ENCODE measurements around the gene HTR6.

The HTR6 gene

GRCh38 chr1:19657511-19657910 lies 7.2 kb upstream of the HTR6 start:
- DNase-seq: no peak

GRCh38 chr1:19658186-19658585 lies 6.5 kb upstream of the HTR6 start:
- DNase-seq: no peak

DNA sequence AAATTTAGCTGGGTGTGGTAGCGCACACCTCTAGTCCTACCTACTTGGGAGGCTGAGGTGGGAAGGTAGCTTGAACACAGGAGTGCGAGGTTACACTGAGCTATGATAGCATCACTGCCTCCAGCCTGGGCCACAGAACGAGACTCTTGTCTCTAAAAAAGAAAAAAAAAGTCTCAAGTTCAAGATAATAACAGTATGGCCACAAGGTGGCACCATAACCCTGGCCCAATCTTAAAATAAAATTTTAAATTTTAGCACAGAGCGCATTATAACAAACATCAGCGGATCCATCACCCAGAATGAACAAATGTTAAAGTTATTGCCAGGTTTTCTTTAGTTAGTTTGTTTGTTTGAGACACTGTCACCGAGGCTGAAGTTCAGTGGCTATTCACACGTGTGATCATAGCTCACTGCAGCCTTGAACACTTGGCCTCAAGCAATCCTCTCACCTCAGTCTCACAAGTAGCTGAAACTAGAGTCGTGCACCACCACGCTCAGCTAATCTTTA lies 2.9 kb upstream of the HTR6 start:
- DNase-seq: no peak

DNA sequence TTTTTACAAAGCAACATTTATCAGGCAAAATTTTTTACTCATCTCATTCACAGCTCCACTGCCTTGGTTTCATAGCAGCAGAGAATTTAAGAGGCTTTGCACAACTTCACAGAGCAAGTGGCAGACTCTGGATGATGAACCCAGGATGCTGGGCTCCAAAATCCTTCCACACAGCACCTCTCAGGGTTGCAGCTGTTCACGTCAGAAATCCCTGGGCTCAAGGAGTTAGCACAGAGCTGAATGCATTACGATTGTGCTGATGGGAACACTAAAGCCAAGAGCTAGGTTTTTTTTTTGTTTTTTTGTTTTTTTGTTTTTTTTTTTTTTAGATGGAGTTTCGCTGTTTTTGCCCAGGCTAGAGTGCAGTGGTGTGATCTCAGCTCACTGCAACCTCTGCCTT lies 2.4 kb upstream of the HTR6 start:
- DNase-seq: no peak

DNA sequence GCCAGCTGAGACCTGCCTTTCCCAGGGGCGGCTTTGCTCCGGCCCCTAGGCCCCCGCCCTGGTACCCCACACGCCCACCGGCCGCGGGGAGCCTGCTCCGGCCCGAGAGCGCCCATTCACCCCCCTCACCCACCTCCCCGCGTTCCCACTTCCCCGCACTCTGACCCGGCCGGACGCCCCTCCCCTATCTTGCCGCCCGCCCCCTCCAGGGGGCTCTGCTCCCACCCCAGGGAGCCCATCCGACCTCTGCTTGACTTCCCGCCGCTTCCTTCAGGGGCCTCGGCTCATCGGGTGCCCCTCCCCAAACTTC lies 466 bp downstream of the HTR6 start:
- DNase-seq: no peak

DNA sequence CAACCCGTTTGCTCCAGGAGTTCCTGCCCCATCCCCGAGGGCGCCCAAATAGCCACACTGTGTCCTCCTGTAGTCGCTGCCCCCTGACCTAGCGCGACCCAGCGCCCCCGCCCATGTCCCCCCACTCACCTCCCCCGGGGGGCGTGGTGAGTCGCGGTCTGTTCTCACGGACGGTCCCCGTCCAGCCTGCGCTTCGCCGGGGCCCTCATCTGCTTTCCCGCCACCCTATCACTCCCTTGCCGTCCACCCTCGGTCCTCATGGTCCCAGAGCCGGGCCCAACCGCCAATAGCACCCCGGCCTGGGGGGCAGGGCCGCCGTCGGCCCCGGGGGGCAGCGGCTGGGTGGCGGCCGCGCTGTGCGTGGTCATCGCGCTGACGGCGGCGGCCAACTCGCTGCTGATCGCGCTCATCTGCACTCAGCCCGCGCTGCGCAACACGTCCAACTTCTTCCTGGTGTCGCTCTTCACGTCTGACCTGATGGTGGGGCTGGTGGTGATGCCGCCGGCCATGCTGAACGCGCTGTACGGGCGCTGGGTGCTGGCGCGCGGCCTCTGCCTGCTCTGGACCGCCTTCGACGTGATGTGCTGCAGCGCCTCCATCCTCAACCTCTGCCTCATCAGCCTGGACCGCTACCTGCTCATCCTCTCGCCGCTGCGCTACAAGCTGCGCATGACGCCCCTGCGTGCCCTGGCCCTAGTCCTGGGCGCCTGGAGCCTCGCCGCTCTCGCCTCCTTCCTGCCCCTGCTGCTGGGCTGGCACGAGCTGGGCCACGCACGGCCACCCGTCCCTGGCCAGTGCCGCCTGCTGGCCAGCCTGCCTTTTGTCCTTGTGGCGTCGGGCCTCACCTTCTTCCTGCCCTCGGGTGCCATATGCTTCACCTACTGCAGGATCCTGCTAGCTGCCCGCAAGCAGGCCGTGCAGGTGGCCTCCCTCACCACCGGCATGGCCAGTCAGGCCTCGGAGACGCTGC lies 1.1 kb downstream of the HTR6 start:
- no peak for DNase-seq

- no peak for DNase-seq
Observed at GRCh38 chr1:19668888-19669287, 4.2 kb downstream of the HTR6 start.

DNA sequence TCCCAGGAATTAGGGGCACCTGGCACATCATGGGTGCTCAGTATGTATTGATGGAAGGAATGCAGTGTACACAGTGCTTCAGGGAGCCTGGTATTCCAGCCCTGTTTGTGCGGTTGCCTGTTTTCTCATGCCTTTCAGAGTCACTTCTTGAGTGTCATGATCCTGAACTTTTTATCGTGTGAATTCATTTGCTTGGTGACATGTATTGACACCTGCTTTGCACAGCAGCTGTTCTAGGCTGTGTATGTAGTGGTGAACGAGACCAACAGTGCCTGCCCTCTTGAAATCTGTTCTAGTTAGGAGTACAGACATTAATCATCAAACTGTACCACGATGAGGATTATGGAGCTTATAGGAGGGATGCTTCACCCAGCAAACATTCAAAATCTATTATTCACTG lies 6.1 kb downstream of the HTR6 start:
- no peak for DNase-seq

DNA sequence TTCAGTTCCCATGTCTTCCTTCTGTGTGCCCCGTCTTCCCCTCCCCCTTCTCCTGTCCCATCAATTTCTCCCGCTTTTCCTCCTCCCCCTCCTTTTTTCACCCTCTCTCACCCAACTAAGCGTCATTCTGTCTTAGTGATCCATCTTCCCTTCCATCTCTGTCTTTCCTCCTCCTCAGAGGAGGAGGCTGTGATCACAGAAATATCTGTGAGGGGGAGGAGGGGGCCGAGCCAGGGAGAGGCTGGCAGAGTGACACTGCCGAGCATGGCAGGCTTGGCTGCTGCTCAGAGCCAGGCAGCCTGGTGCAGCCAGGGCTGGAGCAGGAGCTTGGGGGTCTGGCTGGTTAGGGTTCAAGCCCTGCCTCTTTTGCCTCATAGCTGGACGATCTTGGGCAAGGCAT lies 7.6 kb downstream of the HTR6 start:
- DNase-seq: no peak

DNA sequence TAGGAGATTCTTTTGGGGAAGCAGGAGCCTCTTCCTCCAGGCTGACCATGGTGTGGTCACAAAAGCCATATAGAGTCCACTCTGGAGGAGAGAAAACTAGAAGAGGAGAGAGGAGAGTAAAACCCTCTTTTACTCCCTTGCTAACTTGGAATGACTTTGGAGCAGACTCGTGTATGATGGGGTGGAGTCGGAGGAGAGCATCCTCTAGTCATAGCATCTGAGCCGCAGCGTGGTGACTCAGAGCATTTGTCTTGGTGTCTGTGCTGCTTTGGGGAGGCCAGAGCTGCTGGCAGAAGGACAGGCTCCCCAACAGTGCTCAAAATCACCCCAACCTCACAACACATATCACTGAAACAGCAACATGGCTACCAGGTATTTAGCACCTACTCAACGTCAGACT lies 11.1 kb downstream of the HTR6 start:
- no peak for DNase-seq

DNA sequence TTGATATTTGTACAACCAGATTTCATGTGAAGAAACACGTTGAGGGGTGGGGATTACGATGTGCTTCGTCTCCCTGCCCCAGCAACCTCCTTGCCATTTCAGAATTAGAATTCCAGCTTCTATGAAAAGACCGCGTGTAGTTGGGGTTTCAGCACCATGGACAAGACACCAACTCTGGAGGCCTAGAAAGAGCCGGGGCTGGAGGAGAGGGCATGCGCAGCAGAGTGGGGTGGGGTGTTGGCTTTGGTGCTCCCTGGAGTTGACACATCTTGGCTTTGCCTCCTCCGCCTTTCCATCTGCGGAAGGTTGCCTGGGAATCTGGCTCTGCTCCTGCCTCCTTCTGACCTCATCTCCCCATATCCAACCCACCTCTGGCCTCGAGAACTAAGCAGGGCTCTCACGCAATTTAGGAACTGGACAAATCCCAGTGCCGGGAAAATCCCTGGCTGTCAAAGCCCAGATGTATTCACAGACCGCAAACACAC lies 11.8 kb downstream of the HTR6 start:
- peak; percentile 75 for DNase-seq

DNA sequence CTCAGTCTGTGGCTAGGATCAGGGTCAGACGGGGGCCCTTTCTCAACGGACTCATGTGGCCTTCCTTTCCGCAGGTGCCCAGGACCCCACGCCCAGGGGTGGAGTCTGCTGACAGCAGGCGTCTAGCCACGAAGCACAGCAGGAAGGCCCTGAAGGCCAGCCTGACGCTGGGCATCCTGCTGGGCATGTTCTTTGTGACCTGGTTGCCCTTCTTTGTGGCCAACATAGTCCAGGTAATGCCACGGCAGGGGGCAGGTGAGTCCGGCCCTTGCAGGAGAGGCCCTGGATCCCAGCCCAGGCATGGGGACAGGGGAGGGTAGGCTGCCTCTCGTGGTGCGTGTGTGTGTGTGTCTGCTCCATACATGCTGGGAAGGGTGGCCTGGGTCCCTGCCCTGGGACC lies 13.8 kb downstream of the HTR6 start:
- DNase-seq: no peak

DNA sequence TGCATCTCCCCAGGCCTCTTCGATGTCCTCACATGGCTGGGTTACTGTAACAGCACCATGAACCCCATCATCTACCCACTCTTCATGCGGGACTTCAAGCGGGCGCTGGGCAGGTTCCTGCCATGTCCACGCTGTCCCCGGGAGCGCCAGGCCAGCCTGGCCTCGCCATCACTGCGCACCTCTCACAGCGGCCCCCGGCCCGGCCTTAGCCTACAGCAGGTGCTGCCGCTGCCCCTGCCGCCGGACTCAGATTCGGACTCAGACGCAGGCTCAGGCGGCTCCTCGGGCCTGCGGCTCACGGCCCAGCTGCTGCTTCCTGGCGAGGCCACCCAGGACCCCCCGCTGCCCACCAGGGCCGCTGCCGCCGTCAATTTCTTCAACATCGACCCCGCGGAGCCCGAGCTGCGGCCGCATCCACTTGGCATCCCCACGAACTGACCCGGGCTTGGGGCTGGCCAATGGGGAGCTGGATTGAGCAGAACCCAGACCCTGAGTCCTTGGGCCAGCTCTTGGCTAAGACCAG lies 14.3 kb downstream of the HTR6 start:
- DNase-seq: no peak

- no peak for DNase-seq
Observed at GRCh38 chr1:19679691-19680090, 15.0 kb downstream of the HTR6 start.

DNA sequence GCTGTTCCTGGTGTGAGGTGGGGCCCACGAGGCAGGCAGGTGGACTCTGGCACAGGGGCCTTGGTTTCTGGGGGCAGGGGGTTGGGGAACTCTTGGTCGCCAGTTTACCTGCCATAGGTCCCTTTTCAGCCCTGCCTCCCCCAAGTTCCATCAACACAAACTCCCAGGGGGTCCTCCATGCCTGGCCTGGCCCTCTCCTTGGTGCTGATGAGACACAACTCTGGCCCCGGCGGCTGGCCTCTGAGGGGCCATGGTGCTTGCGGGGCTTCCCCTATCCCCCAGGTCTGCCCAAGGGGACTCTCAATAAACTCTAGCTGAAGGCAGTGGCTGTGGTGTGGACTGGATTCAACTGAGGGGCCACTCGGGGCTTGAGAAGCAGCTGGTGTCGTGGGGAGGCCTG lies 16.0 kb downstream of the HTR6 start:
- no peak for DNase-seq

DNA sequence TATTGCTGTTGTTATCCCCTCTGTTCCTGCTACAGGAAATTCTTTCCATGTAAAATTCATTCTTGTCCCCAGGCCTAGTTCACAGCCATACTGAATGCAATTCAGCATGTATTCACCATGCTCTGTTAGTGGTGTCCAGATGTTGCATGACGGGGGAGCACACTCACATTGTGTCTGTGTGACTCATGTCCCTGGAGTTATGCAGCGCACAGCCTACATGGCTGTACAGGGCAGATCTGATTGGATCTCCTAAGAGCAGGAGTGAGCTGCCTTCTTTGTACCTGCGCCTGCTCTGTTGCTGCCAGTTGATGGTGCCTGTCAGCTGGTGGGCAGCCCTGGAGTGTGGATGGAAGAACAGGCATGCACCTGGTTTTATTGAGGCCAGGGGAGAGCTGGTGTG lies 17.6 kb downstream of the HTR6 start:
- no peak for DNase-seq

DNA sequence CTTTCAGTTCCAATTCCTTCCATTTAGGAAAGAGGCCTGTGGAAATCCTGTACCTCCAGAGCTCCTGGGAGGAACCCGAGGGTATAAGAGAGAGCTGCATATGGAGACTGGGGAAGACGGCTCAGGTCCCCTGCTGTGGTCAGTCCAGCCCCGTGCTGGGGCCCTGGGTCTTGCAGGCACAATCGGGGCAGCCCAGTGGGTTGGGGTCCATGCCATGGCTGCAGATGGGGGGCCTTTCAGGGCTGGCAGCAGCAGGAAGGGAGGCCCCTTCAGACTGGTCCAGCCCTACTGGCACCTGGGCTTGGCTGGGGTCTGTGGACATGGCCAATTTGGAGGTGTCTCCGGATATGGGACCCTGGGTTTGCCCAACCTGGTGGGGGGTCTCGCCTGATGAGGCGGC lies 18.2 kb downstream of the HTR6 start:
- no peak for DNase-seq

DNA sequence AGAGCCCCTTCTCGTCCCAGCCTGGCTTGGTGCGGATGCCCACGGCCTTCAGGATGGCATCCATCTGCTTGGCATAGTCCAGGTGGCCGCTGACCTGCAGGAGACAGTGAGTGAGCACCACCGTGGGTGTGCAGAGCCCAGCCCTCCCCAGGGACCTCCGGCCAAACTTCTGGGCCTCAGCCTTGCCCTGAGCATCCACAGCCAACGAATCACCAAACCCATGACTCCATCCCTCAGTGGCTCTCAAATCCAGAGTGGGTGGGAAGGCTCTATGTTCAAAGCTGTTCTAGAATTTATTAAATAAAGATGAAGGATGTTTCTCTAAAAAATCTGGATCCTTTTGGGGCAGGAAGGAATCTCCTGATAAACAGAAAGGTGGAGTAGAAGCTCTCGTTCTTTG lies 18.7 kb downstream of the HTR6 start:
- DNase-seq: no peak

GRCh38 chr1:19684677-19685076 lies 20.0 kb downstream of the HTR6 start:
- DNase-seq: no peak

DNA sequence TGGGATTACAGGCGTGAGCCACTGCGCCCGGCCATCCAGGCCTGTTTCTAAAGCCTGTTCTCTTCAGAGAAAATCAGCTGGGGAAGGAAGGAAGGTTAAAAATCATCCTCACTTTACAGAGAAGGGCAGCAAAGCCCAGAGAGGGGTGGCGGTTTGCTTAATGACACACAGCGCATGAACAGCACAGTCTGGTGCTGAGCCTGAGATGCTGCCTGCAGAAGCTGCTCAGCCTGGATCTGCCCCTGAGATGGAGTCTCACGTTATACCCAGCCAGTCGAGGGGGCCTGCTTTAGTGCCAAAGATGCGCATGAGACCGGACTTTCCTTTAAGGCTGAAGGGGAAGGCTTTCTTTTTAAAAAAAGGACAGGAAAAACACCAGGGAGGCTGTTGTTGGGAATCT lies 21.3 kb downstream of the HTR6 start:
- DNase-seq: no peak

DNA sequence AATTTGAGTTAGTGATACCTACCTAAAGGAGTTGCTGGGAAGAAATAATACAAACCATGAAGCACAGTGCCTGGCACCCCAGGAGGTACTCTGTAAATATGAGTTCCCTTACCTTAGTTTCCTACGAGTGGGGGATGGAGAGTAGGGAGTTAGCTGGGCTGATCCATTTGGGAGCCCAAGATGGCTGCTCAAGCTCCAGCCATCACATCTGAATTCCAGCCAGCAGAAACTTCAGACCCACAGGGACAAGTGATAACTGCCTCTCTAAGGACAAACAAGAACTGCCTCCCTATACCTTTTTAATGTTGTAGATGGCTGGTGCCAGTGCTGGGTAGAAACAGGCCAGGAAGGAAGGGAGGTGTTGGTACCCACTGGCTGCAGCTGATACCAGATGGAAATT lies 22.7 kb downstream of the HTR6 start:
- no peak for DNase-seq

- DNase-seq: no peak
Observed at GRCh38 chr1:19688041-19688842, 23.6 kb downstream of the HTR6 start.

- DNase-seq: no peak
Observed at GRCh38 chr1:19689085-19689757, 24.5 kb downstream of the HTR6 start.

Data from femur (tissue), 1 donor.